MM.1S (cell line): ENCODE results near the gene CYB5D1.

ENCODE experiments used
- CTCF ChIP-seq: fragments of 300-600 bp; sonication (generic); IDR thresholded peaks from 2 replicates; pipeline ENCODE4 v1.5.1; 2016; ENCODE audit warnings: antibody characterized with exemption, low read length, mixed read lengths
- EZH2phosphoT487 ChIP-seq: fragments of 300-600 bp; sonication (generic); IDR thresholded peaks from 2 replicates; pipeline ENCODE4 v1.6.1; 2018; ENCODE audit warnings: antibody characterized with exemption, low read length

- TF ChIP-seq EZH2phosphoT487: no peak
- TF ChIP-seq CTCF: no peak
Measured at GRCh38 chr17:7910281-7910680, 52.5 kb downstream of the CYB5D1 start.
